Epithelial cell of esophagus (primary cell): ENCODE results near the gene GNL3.
A peak's percentile ranks its signal among the peaks of the same experiment; 100 is the strongest.

Source experiments
- DNase-seq: peaks from one replicate; pipeline ENCODE4 v3.0.0; 2010; ENCODE audit warnings: low read depth
- H3K4me3 ChIP-seq: 2 replicates; pipeline ENCODE4 v1.5.1; 2011; ENCODE audit warnings: mild to moderate bottlenecking, low read length, control low read depth
- CTCF ChIP-seq: IDR thresholded peaks from 2 replicates; pipeline ENCODE4 v1.5.1; 2011; ENCODE audit warnings: low read depth, mild to moderate bottlenecking, low read length, control low read depth, inconsistent platforms; ENCODE audit not compliant: insufficient read depth; ENCODE audit errors: missing control alignments

GNL3 gene

GRCh38 chr3:52679199-52679538 is 6.7 kb upstream of the GNL3 start:
- H3K4me3 ChIP-seq = no peak overlapping the region
- DNase-seq = no peak
- TF ChIP-seq CTCF = no peak

- H3K4me3 ChIP-seq = no peak overlapping the region
- no peak for TF ChIP-seq CTCF
- DNase-seq = peak; percentile 18
Measured at GRCh38 chr3:52679811-52680210, 6.0 kb upstream of the GNL3 start.

GRCh38 chr3:52681596-52681995 is 4.2 kb upstream of the GNL3 start:
- no peak for TF ChIP-seq CTCF
- no peak overlapping the region for H3K4me3 ChIP-seq
- DNase-seq = no peak

- peak; percentile 80 for DNase-seq
- TF ChIP-seq CTCF = peak; percentile 34
- no peak overlapping the region for H3K4me3 ChIP-seq
Measured at GRCh38 chr3:52682016-52682415, 3.8 kb upstream of the GNL3 start.

- no peak for DNase-seq
- H3K4me3 ChIP-seq = no peak overlapping the region
- TF ChIP-seq CTCF = no peak
Measured at GRCh38 chr3:52683611-52684010, 2.2 kb upstream of the GNL3 start.

GRCh38 chr3:52684184-52684583 is 1.6 kb upstream of the GNL3 start:
- H3K4me3 ChIP-seq = no peak overlapping the region
- TF ChIP-seq CTCF = no peak
- no peak for DNase-seq

- DNase-seq = peak; percentile 71
- H3K4me3 ChIP-seq = peak overlapping the region; percentile 75
- TF ChIP-seq CTCF = no peak
Measured at GRCh38 chr3:52685285-52685708, 535 bp upstream of the GNL3 start.
